ENCODE measurements around the gene KLHDC10.

The KLHDC10 gene

GRCh38 chr7:130148561-130148960 lies 78.2 kb downstream of the KLHDC10 start:
- DNase-seq (ENCODE audit: insufficient read length, low spot score) (no peak), FAIRE-seq (no peak)
- TF ChIP-seq, protein P1, sequence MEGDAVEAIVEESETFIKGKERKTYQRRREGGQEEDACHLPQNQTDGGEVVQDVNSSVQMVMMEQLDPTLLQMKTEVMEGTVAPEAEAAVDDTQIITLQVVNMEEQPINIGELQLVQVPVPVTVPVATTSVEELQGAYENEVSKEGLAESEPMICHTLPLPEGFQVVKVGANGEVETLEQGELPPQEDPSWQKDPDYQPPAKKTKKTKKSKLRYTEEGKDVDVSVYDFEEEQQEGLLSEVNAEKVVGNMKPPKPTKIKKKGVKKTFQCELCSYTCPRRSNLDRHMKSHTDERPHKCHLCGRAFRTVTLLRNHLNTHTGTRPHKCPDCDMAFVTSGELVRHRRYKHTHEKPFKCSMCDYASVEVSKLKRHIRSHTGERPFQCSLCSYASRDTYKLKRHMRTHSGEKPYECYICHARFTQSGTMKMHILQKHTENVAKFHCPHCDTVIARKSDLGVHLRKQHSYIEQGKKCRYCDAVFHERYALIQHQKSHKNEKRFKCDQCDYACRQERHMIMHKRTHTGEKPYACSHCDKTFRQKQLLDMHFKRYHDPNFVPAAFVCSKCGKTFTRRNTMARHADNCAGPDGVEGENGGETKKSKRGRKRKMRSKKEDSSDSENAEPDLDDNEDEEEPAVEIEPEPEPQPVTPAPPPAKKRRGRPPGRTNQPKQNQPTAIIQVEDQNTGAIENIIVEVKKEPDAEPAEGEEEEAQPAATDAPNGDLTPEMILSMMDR (IDR thresholded peaks at IDR 0.05; ENCODE audit: insufficient read depth, missing control alignments), result no peak

GRCh38 chr7:130149281-130150139 lies 79.2 kb downstream of the KLHDC10 start:
- TF ChIP-seq, protein P1 (IDR thresholded peaks at IDR 0.05; ENCODE audit: insufficient read depth, missing control alignments), result no peak
- DNase-seq (ENCODE audit: insufficient read length, low spot score), result no peak
- no peak for FAIRE-seq

GRCh38 chr7:130150587-130150986 lies 80.3 kb downstream of the KLHDC10 start:
- TF ChIP-seq, protein P1 (IDR thresholded peaks at IDR 0.05; ENCODE audit: insufficient read depth, missing control alignments), result no peak
- DNase-seq (ENCODE audit: insufficient read length, low spot score) (no peak), FAIRE-seq (no peak)

- TF ChIP-seq, protein P1 (IDR thresholded peaks at IDR 0.05; ENCODE audit: insufficient read depth, missing control alignments), result no peak
- DNase-seq (ENCODE audit: insufficient read length, low spot score) (no peak), FAIRE-seq (no peak)
These were observed 81.5 kb downstream of the KLHDC10 start for GRCh38 chr7:130151591-130152492.

DNA sequence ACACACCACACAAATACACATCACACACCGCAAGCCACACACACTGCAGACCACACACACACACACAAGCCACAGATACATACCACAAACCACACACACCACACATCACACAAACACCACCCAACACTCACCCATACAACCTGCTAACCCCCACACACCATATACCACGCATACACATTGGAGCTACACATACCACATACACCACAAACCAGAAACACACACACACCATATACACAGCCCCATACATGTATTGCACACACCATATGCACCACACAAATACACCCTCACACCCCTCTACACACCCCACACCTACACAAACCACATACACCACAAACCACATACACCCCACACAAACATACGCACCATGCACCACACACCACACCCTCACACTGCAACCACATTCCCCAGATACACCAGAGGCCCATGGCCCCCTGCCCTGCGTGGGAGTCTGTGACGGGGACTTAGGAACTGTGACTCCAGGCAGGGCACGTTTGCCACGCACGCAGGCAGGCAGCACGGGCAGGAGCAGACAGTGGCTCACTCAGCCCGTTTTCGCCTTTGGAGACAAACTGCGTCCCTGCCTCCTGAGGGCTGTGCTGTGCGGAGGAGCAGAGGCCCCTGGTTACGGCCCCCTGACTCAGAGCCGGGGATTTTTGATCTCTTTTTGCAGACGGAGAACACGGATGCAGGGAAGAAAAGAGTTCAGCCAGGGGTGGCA lies 82.3 kb downstream of the KLHDC10 start:
- FAIRE-seq (no peak), DNase-seq (ENCODE audit: insufficient read length, low spot score) (no peak)
- TF ChIP-seq, protein P1 (IDR thresholded peaks at IDR 0.05; ENCODE audit: insufficient read depth, missing control alignments), result no peak

DNA sequence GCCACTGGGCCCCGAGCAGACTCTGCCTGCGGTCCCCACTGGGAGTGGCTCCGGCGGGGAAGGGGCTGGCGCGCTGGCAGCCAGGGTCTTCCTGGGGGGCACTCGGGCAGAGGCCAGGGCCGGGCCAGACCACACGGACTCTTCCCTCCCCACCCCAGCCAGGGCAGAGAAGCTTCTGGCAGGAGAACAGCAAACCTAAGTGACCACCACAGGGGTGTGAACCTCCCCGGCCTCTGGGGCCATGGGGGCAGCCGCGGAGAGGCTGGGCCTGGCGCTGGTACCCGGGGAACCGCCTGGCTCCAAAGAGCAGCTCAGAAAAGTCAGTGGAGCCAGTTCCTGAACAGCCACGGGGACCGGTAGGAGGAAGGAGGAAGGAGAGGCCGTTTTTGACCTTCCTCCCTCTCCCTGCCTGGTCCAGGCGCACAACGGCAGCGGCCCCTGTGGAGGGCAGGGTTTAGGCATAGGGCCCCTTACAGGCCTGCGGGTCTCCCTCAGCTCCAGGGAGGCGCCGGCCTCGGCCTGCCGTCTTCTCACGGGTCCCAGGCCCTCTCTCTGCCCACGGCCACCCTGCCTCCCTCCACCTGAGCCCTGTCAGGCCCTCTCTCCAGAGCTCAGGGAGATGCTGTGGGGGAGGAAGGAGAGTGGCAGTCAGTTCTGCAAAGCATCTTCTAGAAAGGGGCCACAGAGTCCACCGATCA lies 83.0 kb downstream of the KLHDC10 start:
- FAIRE-seq (no peak), DNase-seq (ENCODE audit: insufficient read length, low spot score) (no peak)
- TF ChIP-seq, protein P1 (IDR thresholded peaks at IDR 0.05; ENCODE audit: insufficient read depth, missing control alignments), result no peak

Measured in D721Med (cell line).